ENCODE measurements around the gene NFIC.

NFIC gene

DNA sequence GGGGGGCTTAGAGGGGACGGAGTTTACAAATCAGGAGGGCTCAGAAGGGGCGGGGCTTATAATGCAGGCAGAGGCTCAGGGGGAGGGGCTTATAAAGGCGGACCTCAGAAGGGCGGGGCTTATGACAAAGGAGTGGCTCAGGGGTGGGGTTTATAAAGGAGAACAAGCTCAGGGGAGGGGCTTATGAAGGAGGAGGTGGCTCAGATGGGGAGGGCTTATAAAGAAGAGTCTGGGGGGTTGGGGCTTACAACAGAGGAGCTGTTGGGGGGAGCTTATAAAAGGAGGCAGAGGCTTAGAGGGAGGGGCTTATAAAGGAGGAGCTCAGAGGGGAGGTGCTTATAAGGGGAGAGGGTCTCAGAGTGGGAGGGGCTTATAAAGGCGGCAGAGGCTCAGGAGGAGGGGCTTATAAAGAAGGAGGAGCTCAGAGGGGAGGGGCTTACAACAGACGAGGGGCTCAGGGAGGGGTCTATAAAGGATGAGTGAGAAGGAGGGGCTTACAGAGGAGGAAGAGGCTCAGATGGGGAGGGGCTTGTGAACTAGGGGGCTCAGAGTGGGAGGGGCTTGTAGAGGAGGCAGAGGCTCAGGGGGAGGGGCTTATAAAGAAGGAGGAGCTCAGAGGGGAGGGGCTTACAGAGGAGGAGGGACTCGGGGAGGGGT, 112.9 kb downstream of the NFIC start:
- H3K27ac ChIP-seq, result no peak overlapping the region
- TF ChIP-seq CTCF (IDR thresholded peaks at IDR 0.05) (no peak), ZFX (IDR thresholded peaks at IDR 0.05; ENCODE audit: borderline replicate concordance) (no peak)

- no peak overlapping the region for H3K27ac ChIP-seq
Measured at GRCh38 chr19:3479834-3480215, 113.4 kb downstream of the NFIC start.

GRCh38 chr19:3480383-3481091, 114.2 kb downstream of the NFIC start, which contains the start of gene SMIM24:
SMIM24 (minus strand) TSS chr19:3480525; CDS start chr19:3480463, 62 bp downstream.
- TF ChIP-seq CTCF (IDR thresholded peaks at IDR 0.05) (no peak), ZFX (IDR thresholded peaks at IDR 0.05; ENCODE audit: borderline replicate concordance) (no peak)
- no peak within 1 kb of the TSS for H3K27ac ChIP-seq

More at GRCh38 chr19:3479834-3480215, 113.4 kb downstream of the NFIC start:
- TF ChIP-seq CTCF (IDR thresholded peaks at IDR 0.05) (no peak), ZFX (IDR thresholded peaks at IDR 0.05; ENCODE audit: borderline replicate concordance) (no peak)

- H3K27ac ChIP-seq, result no peak overlapping the region
Measured at GRCh38 chr19:3481241-3482090, 115.1 kb downstream of the NFIC start.

GRCh38 chr19:3482507-3483225, 116.3 kb downstream of the NFIC start:
- H3K27ac ChIP-seq, result no peak overlapping the region
- TF ChIP-seq ZFX (IDR thresholded peaks at IDR 0.05; ENCODE audit: borderline replicate concordance) (no peak), CTCF (IDR thresholded peaks at IDR 0.05) (no peak)

More at GRCh38 chr19:3481241-3482090, 115.1 kb downstream of the NFIC start:
- TF ChIP-seq CTCF (IDR thresholded peaks at IDR 0.05), result no peak
- no peak for TF ChIP-seq ZFX (IDR thresholded peaks at IDR 0.05; ENCODE audit: borderline replicate concordance)

DNA sequence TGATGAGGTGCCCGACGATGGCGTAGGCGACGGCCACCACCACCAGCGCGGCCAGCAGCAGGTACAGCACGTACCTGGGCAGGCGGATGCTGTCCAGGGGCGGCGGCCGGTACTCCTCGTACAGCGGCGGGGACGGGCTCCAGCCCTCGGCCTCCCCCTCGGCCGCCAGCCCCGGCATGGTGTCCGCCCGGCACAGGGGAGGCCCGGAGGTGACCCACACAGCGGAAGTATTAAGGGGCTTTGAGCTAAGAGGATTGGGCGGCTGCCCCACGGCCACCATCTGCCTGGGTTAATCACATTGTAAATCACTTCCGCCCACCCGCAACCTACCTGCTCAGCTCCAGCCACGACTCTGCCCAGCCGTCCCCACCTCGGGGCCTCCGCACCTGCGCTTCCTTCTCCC, 116.8 kb downstream of the NFIC start, which contains the start of gene SMIM44:
TSS of gene SMIM44 (minus strand) at position 216 of the 403 bp plus-strand sequence. CDS start at position 178, 38 bp downstream.
- no peak within 1 kb of the TSS for H3K27ac ChIP-seq
- TF ChIP-seq ZFX (IDR thresholded peaks at IDR 0.05; ENCODE audit: borderline replicate concordance) (no peak), CTCF (IDR thresholded peaks at IDR 0.05) (no peak)
